HUES48 (cell line): ENCODE data around the gene RHCE.
"Not testable (repeated sequence)": the region's sequence is repeated elsewhere in the genome, so short reads cannot be mapped to it uniquely, and the experiment has no call there.

Source experiments
- H3K27ac ChIP-seq: one replicate; pipeline ENCODE4 v1.7.0; 2013; ENCODE audit warnings: low read depth, low read length, inconsistent platforms
- H3K27me3 ChIP-seq: 2 replicates; pipeline ENCODE4 v1.6.1; 2013; ENCODE audit warnings: mild to moderate bottlenecking, low read length; ENCODE audit not compliant: control insufficient read depth, insufficient read depth
- H3K36me3 ChIP-seq: 2 replicates; pipeline ENCODE4 v1.6.1; 2013; ENCODE audit warnings: low read length; ENCODE audit not compliant: control insufficient read depth, insufficient read depth
- H3K4me1 ChIP-seq: 2 replicates; pipeline ENCODE4 v1.6.1; 2013; ENCODE audit warnings: mild to moderate bottlenecking, low read length; ENCODE audit not compliant: control insufficient read depth, insufficient read depth
- H3K4me3 ChIP-seq: 2 replicates; pipeline ENCODE4 v1.5.1; 2013; ENCODE audit warnings: mild to moderate bottlenecking, low read depth, low read length
- H3K9ac ChIP-seq: 2 replicates; pipeline ENCODE4 v1.6.1; 2013; ENCODE audit warnings: mild to moderate bottlenecking, low read depth, low read length, moderate library complexity
- H3K9me3 ChIP-seq: 2 replicates; pipeline ENCODE4 v1.6.1; 2013; ENCODE audit warnings: low read length; ENCODE audit not compliant: control insufficient read depth, insufficient read depth

The RHCE gene

GRCh38 chr1:25341746-25342145, 78.9 kb downstream of the RHCE start:
- Histone ChIP-seq H3K4me1 (peaks cover 6% of the 10 kb centered on the region; the same call in 1 of the 2 replicates), H3K9ac (no peak overlapping the region), H3K9me3 (no peaks in the 10 kb centered on the region), H3K27me3 (no peaks in the 10 kb centered on the region), H3K4me3 (no peak overlapping the region), H3K36me3 (peaks cover 29% of the 10 kb centered on the region), H3K27ac (no peak overlapping the region)

- peak overlapping the region; percentile 87; the same call in 1 of the 2 replicates for H3K9ac ChIP-seq
- H3K27me3 ChIP-seq = no peaks in the 10 kb centered on the region
- peak overlapping the region; percentile 98 for H3K27ac ChIP-seq
- no peaks in the 10 kb centered on the region for H3K9me3 ChIP-seq
- peaks cover 14% of the 10 kb centered on the region for H3K36me3 ChIP-seq
- H3K4me3 ChIP-seq = peak overlapping the region; percentile 98
- peaks cover 6% of the 10 kb centered on the region; the same call in 1 of the 2 replicates for H3K4me1 ChIP-seq
Measured at GRCh38 chr1:25338986-25339385, 81.6 kb downstream of the RHCE start.

- Histone ChIP-seq H3K27me3 (no peaks in the 10 kb centered on the region), H3K4me1 (peaks cover 6% of the 10 kb centered on the region; the same call in 1 of the 2 replicates), H3K4me3 (peak within 1 kb of the TSS; percentile 98), H3K9ac (peak within 1 kb of the TSS; percentile 87), H3K27ac (peak within 1 kb of the TSS; percentile 98), H3K9me3 (no peaks in the 10 kb centered on the region), H3K36me3 (peaks cover 8% of the 10 kb centered on the region)
Measured at GRCh38 chr1:25338188-25338981, 82.2 kb downstream of the RHCE start, which contains the start of gene TMEM50A. Gene TMEM50A (plus strand): TSS chr1:25338334. CDS start chr1:25340487, 2,153 bp downstream.

DNA sequence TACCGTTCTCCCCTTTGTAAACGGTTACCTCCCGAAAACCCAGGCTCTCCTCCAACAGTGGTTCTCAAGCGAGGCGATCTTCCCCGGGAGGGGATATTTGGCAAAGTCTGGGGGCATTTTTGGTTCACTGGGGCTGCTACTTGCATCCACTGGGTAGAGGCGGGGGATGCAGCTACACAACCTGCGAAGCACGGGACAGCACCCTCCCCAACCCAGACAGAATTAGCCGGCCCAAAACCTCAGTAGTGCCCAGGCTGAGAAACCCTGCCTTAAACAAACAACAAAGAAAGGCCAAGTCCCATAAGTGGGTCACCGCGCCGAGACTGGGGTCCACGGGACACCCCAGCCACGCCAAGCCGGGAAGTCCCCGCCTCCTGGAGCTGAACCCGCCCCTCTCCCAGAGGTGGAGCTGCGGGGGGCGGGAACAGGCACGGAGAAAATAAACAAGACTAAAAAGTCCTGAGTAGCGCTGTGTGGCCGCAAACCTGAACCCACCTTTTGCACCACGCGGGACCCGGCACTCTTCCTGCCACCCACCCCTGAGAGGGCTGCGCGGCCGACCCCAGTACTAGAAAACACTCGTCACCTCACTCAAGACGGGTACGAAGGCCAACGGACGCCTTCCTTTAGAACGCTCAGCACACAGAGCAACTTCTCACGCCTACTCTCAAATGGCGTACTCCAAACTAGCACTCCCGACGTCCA, 83.0 kb downstream of the RHCE start:
- not testable (repeated sequence) for H3K4me1 ChIP-seq, H3K27me3 ChIP-seq, H3K36me3 ChIP-seq, H3K9ac ChIP-seq, H3K9me3 ChIP-seq
- Histone ChIP-seq H3K27ac (peak overlapping the region; percentile 91), H3K4me3 (peak overlapping the region; percentile 98)

- not testable (repeated sequence) for H3K27ac ChIP-seq
Measured at GRCh38 chr1:25336922-25337354, 83.7 kb downstream of the RHCE start.

GRCh38 chr1:25329950-25330349, 90.7 kb downstream of the RHCE start:
- H3K36me3 ChIP-seq, H3K9ac ChIP-seq, H3K4me1 ChIP-seq, H3K4me3 ChIP-seq, H3K9me3 ChIP-seq, H3K27me3 ChIP-seq, H3K27ac ChIP-seq: not testable (repeated sequence)

More at GRCh38 chr1:25336922-25337354, 83.7 kb downstream of the RHCE start:
- not testable (repeated sequence) for H3K4me1 ChIP-seq, H3K27me3 ChIP-seq, H3K36me3 ChIP-seq, H3K9me3 ChIP-seq, H3K9ac ChIP-seq
- H3K4me3 ChIP-seq = peak overlapping the region; percentile 85

DNA sequence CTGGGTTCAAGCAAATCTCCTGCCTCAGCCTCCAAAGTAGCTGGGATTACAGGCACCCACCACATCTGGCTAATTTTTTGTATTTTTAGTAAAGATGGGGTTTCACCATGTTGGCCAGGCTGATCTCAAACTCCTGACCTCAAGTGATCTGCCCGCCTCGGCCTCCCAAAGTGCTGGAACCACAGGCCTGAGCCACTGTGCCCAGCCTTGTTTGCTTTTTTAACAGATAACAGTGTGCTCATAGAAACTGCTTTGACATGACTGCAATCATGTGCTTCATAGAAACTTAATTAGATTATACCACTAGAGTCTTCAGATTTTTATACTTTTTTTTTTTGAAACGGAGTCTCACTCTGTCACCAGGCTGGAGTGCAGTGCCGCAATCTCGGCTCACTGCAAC, 91.3 kb downstream of the RHCE start:
- H3K27ac ChIP-seq, H3K9me3 ChIP-seq, H3K27me3 ChIP-seq, H3K4me1 ChIP-seq, H3K9ac ChIP-seq, H3K36me3 ChIP-seq, H3K4me3 ChIP-seq: not testable (repeated sequence)

GRCh38 chr1:25328791-25329185, 91.8 kb downstream of the RHCE start:
- H3K4me3 ChIP-seq, H3K4me1 ChIP-seq, H3K27me3 ChIP-seq, H3K36me3 ChIP-seq, H3K9me3 ChIP-seq, H3K27ac ChIP-seq, H3K9ac ChIP-seq: not testable (repeated sequence)

DNA sequence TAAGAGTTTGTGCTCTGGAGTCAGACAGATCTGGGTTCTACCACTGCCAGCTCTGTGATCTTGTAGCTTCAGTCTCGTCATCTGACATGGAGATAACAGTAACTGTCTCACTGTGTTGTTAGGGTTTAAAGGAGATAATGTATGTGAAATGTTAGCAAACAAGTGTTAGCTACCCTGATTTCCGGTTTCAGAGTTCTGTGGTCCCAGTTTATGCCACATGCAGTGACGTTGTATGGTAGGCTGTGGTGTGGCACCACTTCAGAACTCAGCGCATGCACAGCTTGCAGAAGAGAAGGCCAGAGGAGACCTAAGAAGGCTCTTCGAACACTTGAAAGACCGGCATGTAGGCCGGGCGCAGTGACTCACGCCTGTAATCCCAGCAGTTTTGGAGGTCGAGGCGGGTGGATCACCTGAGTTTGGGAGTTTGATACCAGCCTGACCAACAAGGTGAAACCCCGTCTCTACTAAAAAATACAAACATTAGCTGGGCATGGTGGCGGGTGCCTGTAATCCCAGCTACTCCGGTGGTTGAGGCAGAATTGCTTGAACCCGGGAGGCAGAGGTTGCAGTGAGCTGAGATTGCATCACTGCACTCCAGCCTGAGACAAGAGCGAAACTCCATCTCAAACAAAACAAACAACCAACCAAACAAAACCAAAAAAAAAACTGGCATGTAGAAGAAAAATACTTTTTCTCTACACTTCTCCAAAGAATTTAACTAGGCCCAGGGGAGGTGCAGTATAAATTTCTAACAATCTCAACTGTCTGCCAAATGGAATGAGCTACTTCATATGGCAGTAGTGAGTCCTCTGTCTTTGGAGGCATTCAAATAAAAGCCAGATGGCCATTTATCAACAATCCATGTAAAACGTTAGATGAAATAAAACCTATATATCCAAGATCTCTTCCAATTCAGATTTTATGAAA, 92.5 kb downstream of the RHCE start:
- H3K4me3 ChIP-seq, H3K36me3 ChIP-seq, H3K27ac ChIP-seq, H3K4me1 ChIP-seq, H3K27me3 ChIP-seq, H3K9me3 ChIP-seq, H3K9ac ChIP-seq: not testable (repeated sequence)

DNA sequence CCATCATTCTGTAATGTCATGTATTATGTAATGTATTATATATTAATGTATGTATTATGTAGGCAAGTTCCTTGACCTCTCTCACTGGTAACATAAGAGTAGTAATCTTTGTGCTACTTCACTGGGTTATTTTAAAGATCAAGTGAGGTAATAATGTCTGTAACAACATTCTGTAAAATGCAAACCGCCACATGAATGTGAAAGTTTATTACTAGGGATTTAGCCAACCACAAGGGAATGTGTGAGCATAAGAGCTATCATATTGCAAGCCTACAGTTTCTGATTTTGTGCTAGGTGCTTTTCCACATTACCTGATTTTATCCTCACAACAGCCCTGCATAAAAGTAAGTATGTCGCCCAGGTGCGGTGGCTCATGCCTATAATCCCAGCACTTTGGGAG, 96.2 kb downstream of the RHCE start:
- H3K4me3 ChIP-seq, H3K9ac ChIP-seq, H3K9me3 ChIP-seq, H3K36me3 ChIP-seq, H3K27me3 ChIP-seq, H3K4me1 ChIP-seq, H3K27ac ChIP-seq: not testable (repeated sequence)
